22Rv1 (cell line): ENCODE results near the gene OPRD1.
"Not testable (repeated sequence)": the region's sequence is repeated elsewhere in the genome, so short reads cannot be mapped to it uniquely, and the experiment has no call there.

Source experiments
- H3K27ac ChIP-seq: fragments of 450-650 bp; 2 replicates; pipeline ENCODE4 v1.5.1; 2017
- ZFX ChIP-seq: fragments of 450-650 bp; IDR thresholded peaks from 2 replicates; pipeline ENCODE4 v1.6.1; 2017; ENCODE audit warnings: antibody characterized with exemption, borderline replicate concordance
- TF ChIP-seq, protein P1 (sequence below): fragments of 450-650 bp; IDR thresholded peaks from 2 replicates; pipeline ENCODE4 v1.5.1; 2017; ENCODE audit warnings: mild to moderate bottlenecking

OPRD1 gene

DNA sequence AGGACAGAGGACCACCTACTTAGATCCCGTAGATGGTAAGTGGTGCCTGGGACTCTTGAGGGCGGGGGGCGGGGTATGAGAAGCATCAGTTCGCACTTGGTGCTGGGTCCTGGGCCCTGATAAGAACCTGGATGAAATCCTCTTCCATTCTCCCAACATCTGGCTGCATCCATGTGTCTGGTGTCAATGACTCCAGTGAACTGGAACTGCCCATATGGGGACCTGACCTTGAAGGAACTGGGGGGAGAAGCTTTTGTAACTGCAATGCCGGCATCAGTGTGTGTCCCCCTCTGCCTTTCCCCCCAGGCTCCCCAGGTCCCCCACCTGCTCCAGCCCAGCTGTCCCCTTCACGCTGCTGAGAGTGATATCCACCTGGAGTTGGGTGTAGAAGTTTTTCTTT lies 52.7 kb downstream of the OPRD1 start:
- no peak overlapping the region for H3K27ac ChIP-seq
- TF ChIP-seq ZFX = no peak
- TF ChIP-seq, protein P1, sequence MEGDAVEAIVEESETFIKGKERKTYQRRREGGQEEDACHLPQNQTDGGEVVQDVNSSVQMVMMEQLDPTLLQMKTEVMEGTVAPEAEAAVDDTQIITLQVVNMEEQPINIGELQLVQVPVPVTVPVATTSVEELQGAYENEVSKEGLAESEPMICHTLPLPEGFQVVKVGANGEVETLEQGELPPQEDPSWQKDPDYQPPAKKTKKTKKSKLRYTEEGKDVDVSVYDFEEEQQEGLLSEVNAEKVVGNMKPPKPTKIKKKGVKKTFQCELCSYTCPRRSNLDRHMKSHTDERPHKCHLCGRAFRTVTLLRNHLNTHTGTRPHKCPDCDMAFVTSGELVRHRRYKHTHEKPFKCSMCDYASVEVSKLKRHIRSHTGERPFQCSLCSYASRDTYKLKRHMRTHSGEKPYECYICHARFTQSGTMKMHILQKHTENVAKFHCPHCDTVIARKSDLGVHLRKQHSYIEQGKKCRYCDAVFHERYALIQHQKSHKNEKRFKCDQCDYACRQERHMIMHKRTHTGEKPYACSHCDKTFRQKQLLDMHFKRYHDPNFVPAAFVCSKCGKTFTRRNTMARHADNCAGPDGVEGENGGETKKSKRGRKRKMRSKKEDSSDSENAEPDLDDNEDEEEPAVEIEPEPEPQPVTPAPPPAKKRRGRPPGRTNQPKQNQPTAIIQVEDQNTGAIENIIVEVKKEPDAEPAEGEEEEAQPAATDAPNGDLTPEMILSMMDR = no peak

DNA sequence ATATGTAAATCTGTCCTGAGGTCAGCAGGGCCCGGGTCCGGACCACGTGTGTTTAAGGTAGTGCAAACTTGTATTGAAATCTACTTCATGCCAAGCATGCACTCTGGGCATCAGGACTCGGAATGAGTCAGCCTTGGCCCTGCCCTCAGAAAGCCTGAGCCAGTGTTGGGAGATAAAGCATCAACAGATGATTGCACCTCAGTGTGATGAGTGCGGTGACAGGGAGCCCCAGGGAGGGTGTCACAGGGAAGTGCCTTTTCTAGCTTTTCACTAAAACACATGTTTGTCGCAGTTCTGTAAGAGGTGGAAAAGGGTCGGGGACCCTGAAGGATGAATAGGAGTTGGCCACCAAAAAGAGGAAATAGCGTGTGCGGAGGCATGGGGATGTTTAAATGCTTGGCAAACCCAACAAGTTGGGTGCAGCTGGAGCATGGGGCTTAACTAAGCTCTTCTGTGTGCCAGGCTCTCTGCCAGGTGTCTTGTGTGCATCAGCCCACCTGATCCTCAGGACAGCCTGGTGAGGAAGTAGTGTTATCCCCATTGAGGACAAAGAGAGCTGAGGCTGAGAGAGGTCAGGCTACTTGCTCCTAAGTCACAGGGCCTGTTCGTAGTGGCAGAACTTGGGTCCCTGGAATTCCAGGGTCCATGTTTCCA lies 54.2 kb downstream of the OPRD1 start:
- no peak overlapping the region for H3K27ac ChIP-seq
- TF ChIP-seq, protein P1 = no peak
- TF ChIP-seq ZFX = no peak

DNA sequence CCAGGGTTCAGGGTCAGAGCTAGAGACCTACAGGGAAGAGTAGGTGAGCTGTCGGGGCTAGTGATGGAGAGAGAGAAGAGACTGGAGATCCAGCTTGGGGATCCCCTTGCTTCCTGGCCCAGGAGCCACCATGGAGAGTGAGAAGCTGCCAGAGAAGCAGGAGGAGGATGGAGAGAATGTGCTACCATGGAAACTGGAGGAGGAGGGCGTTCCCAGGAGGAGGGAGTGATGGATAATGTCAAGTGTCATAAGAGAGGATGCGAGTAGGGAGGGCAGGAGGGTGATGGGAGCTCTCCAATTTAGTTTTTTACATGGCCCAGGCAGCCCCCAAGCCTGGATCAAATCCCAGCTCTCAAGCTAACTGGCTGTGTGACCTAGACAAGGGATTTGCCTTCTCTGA lies 55.9 kb downstream of the OPRD1 start:
- TF ChIP-seq ZFX = no peak
- TF ChIP-seq, protein P1 = no peak
- no peak overlapping the region for H3K27ac ChIP-seq

DNA sequence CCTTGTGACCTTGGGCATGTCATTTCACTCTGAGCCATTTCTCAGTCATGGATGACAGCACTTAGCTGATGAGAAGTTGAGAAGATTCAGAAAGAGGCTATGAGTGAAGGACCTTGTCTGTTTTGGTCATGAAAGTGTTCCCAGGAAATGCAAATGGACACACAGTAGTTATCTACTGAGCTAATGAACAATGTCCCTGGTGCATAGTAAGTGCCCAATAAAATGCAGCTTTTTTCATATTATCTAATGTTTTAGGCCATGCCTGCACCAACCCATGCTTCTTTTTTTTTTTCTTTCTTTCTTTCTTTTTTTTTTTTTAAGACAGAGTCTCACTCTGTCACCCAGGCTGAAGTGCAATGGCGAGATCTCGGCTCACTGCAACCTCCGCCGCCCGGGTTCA lies 58.0 kb downstream of the OPRD1 start:
- TF ChIP-seq ZFX = no peak
- TF ChIP-seq, protein P1 = no peak

DNA sequence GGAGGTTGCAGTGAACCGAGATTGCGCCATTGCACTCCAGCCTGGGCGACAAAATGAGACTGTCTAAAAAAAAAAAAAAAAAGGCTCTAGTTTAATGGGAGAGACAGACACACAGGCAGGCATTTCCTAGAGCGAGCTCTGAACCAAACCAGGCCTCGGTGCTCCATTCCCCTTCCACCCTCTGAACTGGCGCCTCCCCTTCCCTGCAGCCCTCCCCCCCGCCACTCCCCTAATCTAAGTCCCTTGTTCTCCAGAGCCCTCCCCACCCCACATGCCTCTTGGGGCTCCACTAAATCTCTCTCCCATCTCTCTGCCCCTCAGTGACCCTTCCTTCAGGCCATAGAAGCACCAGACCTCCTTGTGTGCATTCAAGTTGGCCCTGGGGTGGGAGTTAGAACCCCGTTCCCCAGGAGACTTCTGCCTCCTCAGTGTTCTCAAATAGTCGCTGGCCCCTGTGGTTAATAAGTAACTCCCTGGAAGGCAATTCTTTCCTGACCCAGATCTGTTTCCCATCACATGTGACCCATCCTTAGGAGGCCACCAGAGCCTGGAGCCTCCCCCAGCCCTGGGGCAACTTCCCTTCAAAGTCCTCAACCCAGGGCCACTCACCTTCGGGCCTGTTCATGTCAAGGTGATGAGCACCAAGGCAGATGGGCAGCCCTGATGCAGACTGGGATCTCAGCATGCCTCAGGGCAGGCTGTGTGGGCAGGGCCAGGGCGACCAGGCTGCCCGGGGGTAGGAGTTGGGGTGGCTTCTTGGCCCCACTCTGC lies 59.8 kb downstream of the OPRD1 start:
- no peak for TF ChIP-seq ZFX
- TF ChIP-seq, protein P1 = no peak
- no peak overlapping the region for H3K27ac ChIP-seq

More for the DNA sequence above, 58.0 kb downstream of the OPRD1 start:
- no peak overlapping the region for H3K27ac ChIP-seq

DNA sequence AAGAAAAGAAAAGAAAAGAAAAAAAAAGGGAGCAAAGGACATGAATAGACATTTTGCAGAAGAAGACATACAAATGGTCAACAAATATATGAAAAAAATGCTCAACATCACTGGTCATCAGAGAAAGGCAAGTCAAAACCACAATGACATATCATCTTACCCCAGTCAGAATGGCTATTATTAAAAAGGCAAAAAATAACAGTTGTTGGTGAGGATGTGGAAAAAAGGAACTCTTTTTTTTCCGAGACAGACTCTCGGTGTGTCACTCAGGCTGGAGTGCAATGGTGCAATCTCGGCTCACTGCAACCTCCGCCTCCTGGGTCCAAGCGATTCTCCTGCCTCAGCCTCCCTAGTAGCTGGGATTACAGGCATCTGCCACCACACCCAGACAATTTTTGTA lies 63.2 kb downstream of the OPRD1 start:
- not testable (repeated sequence) for H3K27ac ChIP-seq

DNA sequence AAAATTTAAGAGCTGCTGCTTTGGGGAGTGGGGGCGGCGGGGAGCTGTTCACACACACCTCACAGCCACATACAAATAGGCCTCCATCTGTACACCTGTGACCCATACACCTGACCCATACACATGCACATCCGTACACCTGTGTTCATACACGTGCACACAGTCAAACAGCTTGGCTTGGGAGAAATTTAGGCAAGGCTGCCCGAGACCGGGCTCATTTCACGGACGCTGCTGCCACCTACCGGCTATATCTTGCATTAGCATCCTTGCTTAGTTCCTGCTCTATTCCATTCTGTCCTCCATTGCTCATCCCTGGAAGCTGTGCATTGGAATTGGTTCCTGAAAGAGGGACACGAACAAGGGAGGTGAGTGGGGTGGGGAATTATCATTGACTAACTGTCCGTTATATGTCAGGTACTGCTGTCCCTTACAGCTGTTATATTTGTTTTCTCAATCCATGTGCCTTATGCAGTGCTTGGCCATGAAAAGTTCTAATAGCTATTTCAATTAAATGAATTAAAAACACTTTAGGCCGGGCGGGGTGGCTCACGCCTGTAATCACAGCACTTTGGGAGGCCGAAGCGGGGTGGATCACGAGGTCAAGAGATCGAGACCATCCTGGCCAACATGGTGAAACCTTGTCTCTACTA lies 65.3 kb downstream of the OPRD1 start:
- TF ChIP-seq, protein P1 = peak; percentile 88
- no peak for TF ChIP-seq ZFX
- no peak overlapping the region for H3K27ac ChIP-seq
